IMR-90 (cell line): ENCODE measurements around the gene FSTL1. TPM values are rescaled to one million over a fixed set of nuclear protein-coding genes. Genes with fewer than 3 reads are reported as not detected.

Experiments used
- ATAC-seq: fragments of 200-7000 bp; cut with Tn5 transposase; 2 replicates; pipeline ENCODE4 v1.9.1; 2020; ENCODE audit warnings: low read depth, mild to moderate bottlenecking, moderate library complexity
- BruUV-seq: library from RNA; stranded (reverse); fragments of 400-500 nt; replicated peaks from 2 replicates; lab custom pipeline; 2021; lab: Mats Ljungman, UMichigan
- CTCF ChIA-PET: fragments of 300-600 bp; formaldehyde crosslinking; extraction: SDS; loops from one replicate; lab custom pipeline; 2021; ENCODE audit warnings: antibody characterized with exemption; lab: Yijun Ruan, JAX
- POLR2A ChIA-PET: fragments of 300-600 bp; sonication (Branson Sonifier 250); formaldehyde crosslinking; loops from one replicate; lab custom pipeline; 2022; ENCODE audit warnings: antibody characterized with exemption; ENCODE audit not compliant: unreplicated experiment; lab: Charles Lee
- DNase-seq: peaks from one replicate; pipeline ENCODE4 v3.0.0; 2013
- H2AFZ ChIP-seq: replicated peaks from 2 replicates; pipeline ENCODE3; 2013; ENCODE audit warnings: low read length, mild to moderate bottlenecking; ENCODE audit not compliant: poor library complexity
- H2AK5ac ChIP-seq: 2 replicates; pipeline ENCODE4 v1.6.1; 2013; ENCODE audit warnings: low read depth, low read length, inconsistent platforms
- H2AK9ac ChIP-seq: replicated peaks from 2 replicates; pipeline ENCODE3; 2013; ENCODE audit warnings: mild to moderate bottlenecking, low read depth, low read length, moderate library complexity; ENCODE audit not compliant: poor library complexity
- H2BK120ac ChIP-seq: 2 replicates; pipeline ENCODE4 v1.6.1; 2013; ENCODE audit warnings: low read depth, low read length, inconsistent platforms
- H2BK15ac ChIP-seq: 3 replicates; pipeline ENCODE4 v1.6.1; 2013; ENCODE audit warnings: low read depth, low read length, inconsistent platforms
- H2BK20ac ChIP-seq: 2 replicates; pipeline ENCODE4 v1.6.1; 2013; ENCODE audit warnings: low read depth, mild to moderate bottlenecking, inconsistent platforms, low read length, moderate library complexity
- H2BK5ac ChIP-seq: 2 replicates; pipeline ENCODE4 v1.6.1; 2013; ENCODE audit warnings: mild to moderate bottlenecking, low read depth, low read length, inconsistent platforms; ENCODE audit not compliant: poor library complexity, severe bottlenecking
- H3K14ac ChIP-seq: replicated peaks from 2 replicates; pipeline ENCODE4 v1.6.1; 2013; ENCODE audit warnings: low read depth, low read length, inconsistent platforms
- H3K18ac ChIP-seq: 2 replicates; pipeline ENCODE4 v1.6.1; 2013; ENCODE audit warnings: low read depth, low read length, control low read depth
- H3K23ac ChIP-seq: 2 replicates; pipeline ENCODE4 v1.6.1; 2013; ENCODE audit warnings: low read depth, low read length, inconsistent platforms
- H3K27ac ChIP-seq: 2 replicates; pipeline ENCODE4 v1.5.1; 2013; ENCODE audit warnings: mild to moderate bottlenecking, control low read depth, low read length; ENCODE audit not compliant: insufficient read depth
- H3K27me3 ChIP-seq: 2 replicates; pipeline ENCODE4 v1.6.1; 2013; ENCODE audit warnings: low read length; ENCODE audit not compliant: control insufficient read depth, insufficient read depth
- H3K36me3 ChIP-seq: 2 replicates; pipeline ENCODE4 v1.6.1; 2013; ENCODE audit warnings: low read length, mixed read lengths; ENCODE audit not compliant: control insufficient read depth, insufficient read depth
- H3K4ac ChIP-seq: 2 replicates; pipeline ENCODE4 v1.6.1; 2013; ENCODE audit warnings: low read depth, low read length, inconsistent platforms
- H3K4me1 ChIP-seq: 2 replicates; pipeline ENCODE4 v1.6.1; 2013; ENCODE audit warnings: low read length, mixed read lengths; ENCODE audit not compliant: control insufficient read depth, insufficient read depth
- H3K4me2 ChIP-seq: 2 replicates; pipeline ENCODE4 v1.6.1; 2013; ENCODE audit warnings: low read depth, mild to moderate bottlenecking, control low read depth, low read length, moderate library complexity
- H3K4me3 ChIP-seq: 2 replicates; pipeline ENCODE4 v1.5.1; 2013; ENCODE audit warnings: low read depth, mild to moderate bottlenecking, control low read depth, low read length, moderate library complexity; ENCODE audit not compliant: insufficient read depth
- H3K56ac ChIP-seq: 2 replicates; pipeline ENCODE4 v1.6.1; 2013; ENCODE audit warnings: low read length, inconsistent platforms; ENCODE audit not compliant: insufficient read depth; ENCODE audit errors: extremely low read depth
- H3K79me1 ChIP-seq, 2 experiments: 2 replicates each; pipeline ENCODE4 v1.6.1; 2013; ENCODE audit warnings: low read length in 2 of 2, inconsistent platforms in 1 of 2, low read depth in 1 of 2
- H3K9ac ChIP-seq: 2 replicates; pipeline ENCODE4 v1.6.1; 2013; ENCODE audit warnings: low read depth, low read length, control low read depth
- H3K9me1 ChIP-seq: 2 replicates; pipeline ENCODE4 v1.6.1; 2013; ENCODE audit warnings: low read length, inconsistent platforms; ENCODE audit not compliant: insufficient read depth
- H3K9me3 ChIP-seq: 2 replicates; pipeline ENCODE4 v1.6.1; 2013; ENCODE audit warnings: low read length; ENCODE audit not compliant: control insufficient read depth, insufficient read depth
- H4K20me1 ChIP-seq: 2 replicates; pipeline ENCODE4 v1.6.1; 2013; ENCODE audit warnings: low read length, inconsistent platforms; ENCODE audit not compliant: insufficient read depth
- H4K5ac ChIP-seq: 2 replicates; pipeline ENCODE4 v1.6.1; 2013; ENCODE audit warnings: mild to moderate bottlenecking, low read depth, low read length, control low read depth
- H4K8ac ChIP-seq, 2 experiments: 2 replicates each; pipeline ENCODE4 v1.6.1; 2013; ENCODE audit warnings: low read depth in 2 of 2, low read length in 2 of 2, control low read depth in 1 of 2, inconsistent platforms in 1 of 2
- H4K91ac ChIP-seq: 2 replicates; pipeline ENCODE4 v1.6.1; 2013; ENCODE audit warnings: low read depth, low read length, inconsistent platforms; ENCODE audit not compliant: insufficient read depth
- BHLHE40 ChIP-seq: fragments of 150-350 bp; IDR thresholded peaks from 2 replicates; pipeline ENCODE4 v1.6.1; 2016; ENCODE audit warnings: mild to moderate bottlenecking, low read depth, low read length
- CEBPB ChIP-seq: IDR thresholded peaks from 2 replicates; pipeline ENCODE4 v1.6.1; 2012; ENCODE audit warnings: low read depth, low read length, improper control_type of control experiment
- CHD1 ChIP-seq: IDR thresholded peaks from 2 replicates; pipeline ENCODE4 v1.6.1; 2012; ENCODE audit warnings: low read depth, low read length, improper control_type of control experiment
- FOS ChIP-seq: fragments of 150-350 bp; IDR thresholded peaks from 2 replicates; pipeline ENCODE4 v1.6.1; 2016; ENCODE audit warnings: low read depth, low read length
- MAFK ChIP-seq: IDR thresholded peaks from 2 replicates; pipeline ENCODE4 v1.6.1; 2012; ENCODE audit warnings: low read depth, low read length, improper control_type of control experiment
- MAZ ChIP-seq: IDR thresholded peaks from 2 replicates; pipeline ENCODE4 v1.6.1; 2012; ENCODE audit warnings: low read depth, mild to moderate bottlenecking, low read length, improper control_type of control experiment, moderate library complexity, borderline replicate concordance
- MXI1 ChIP-seq: IDR thresholded peaks from 2 replicates; pipeline ENCODE4 v1.6.1; 2012; ENCODE audit warnings: low read depth, mild to moderate bottlenecking, low read length, moderate library complexity, borderline replicate concordance
- SMC3 ChIP-seq: fragments of 150-350 bp; IDR thresholded peaks from 2 replicates; pipeline ENCODE4 v1.6.1; 2016; ENCODE audit warnings: low read depth, mild to moderate bottlenecking, antibody characterized with exemption, low read length, moderate library complexity
- WGBS, 2 experiments: methylation state at CpG; one replicate each; pipeline versions ENCODE4 v1.1.5 to v1.1.7; 2013; ENCODE audit warnings: missing lambda C conversion rate in 2 of 2; ENCODE audit not compliant: insufficient read length in 1 of 2; ENCODE audit errors: extremely low coverage in 2 of 2; 5-methylcytosine and 5-hydroxymethylcytosine counted together
- dilution Hi-C: fragments of 300-500 bp; cut with HindIII; formaldehyde crosslinking; loops from one replicate; pipeline ENCODE4 v1.14.3; 2018; ENCODE audit warnings: low sequenced_read_pairs; ENCODE audit not compliant: unreplicated experiment
- in situ Hi-C: fragments of 300-500 bp; cut with MboI; formaldehyde crosslinking; loops from 3 replicates; pipeline ENCODE4 v1.14.3; 2019; ENCODE audit warnings: low sequenced_read_pairs, inconsistent platforms, mixed read lengths
- intact Hi-C: fragments of 100-400 bp; cut with micrococcal nuclease; formaldehyde crosslinking; loops from 2 replicates; pipeline ENCODE4 v1.10.0; 2022
- polyA plus RNA-seq, 3 experiments: library from polyadenylated mRNA; depleted of rRNA; stranded (reverse); fragments of >200 nt; gene quantifications; 2 replicates each; pipeline ENCODE4 v1.2.3, GENCODE V29; 2012; ENCODE audit warnings: low replicate concordance in 1 of 3
- total RNA-seq: library from RNA; depleted of rRNA; stranded (reverse); fragments of >200 nt; gene quantifications from 2 replicates; pipeline ENCODE4 v1.2.3, GENCODE V29; 2012
- TF ChIP-seq, protein P1 (sequence below): conservative IDR thresholded peaks from 2 replicates; pipeline ENCODE4 v1.5.1; 2012; ENCODE audit warnings: mild to moderate bottlenecking, low read depth, low read length, improper control_type of control experiment
- TF ChIP-seq, protein P2 (sequence below): fragments of 150-350 bp; IDR thresholded peaks from 2 replicates; pipeline ENCODE4 v1.6.1; 2017; ENCODE audit warnings: mild to moderate bottlenecking, antibody characterized with exemption, low read length, low read depth

FSTL1 gene
- total and polyA plus RNA-seq, 2 of the 4 experiments (the other 2 are of a cell fraction) = 864 to 1,642 TPM

- Histone ChIP-seq H2BK20ac (peak overlapping the region; percentile 61), H3K4me2 (no peak overlapping the region), H3K9me1 (peaks cover 6% of the 10 kb centered on the region), H4K91ac (peak overlapping the region; percentile 43), H2BK15ac (peak overlapping the region; percentile 53; the same call in 2 of the 3 replicates), H3K4me1 (peaks cover 7% of the 10 kb centered on the region; the same call in 1 of the 2 replicates), H3K27me3 (no peaks in the 10 kb centered on the region), H3K14ac (peak overlapping the region; percentile 33), H3K9ac (no peak overlapping the region), H3K4ac (peak overlapping the region; percentile 7), H3K4me3 (no peak overlapping the region), H3K56ac (peak overlapping the region; percentile 17; the same call in 1 of the 2 replicates), H3K36me3 (no peaks in the 10 kb centered on the region), H2AFZ (peak overlapping the region; percentile 61), H3K9me3 (no peaks in the 10 kb centered on the region; the same call in 1 of the 2 replicates), H3K18ac (peak overlapping the region; percentile 53; the same call in 1 of the 2 replicates), H3K79me1 (no peaks in the 10 kb centered on the region), H2BK120ac (peak overlapping the region; percentile 21), H2AK5ac (peak overlapping the region; percentile 10), H2AK9ac (peak overlapping the region; percentile 33), H4K5ac (peak overlapping the region; percentile 60; the same call in 1 of the 2 replicates), H3K27ac (no peak overlapping the region; the same call in 1 of the 2 replicates), H3K23ac (peak overlapping the region; percentile 35; the same call in 1 of the 2 replicates), H2BK5ac (peak overlapping the region; percentile 74), H4K20me1 (no peaks in the 10 kb centered on the region), H4K8ac (peak overlapping the region; percentile 20 to 51; a peak in 2 of 4 replicates)
- CTCF ChIA-PET = no interaction called here
- TF ChIP-seq, protein P1, sequence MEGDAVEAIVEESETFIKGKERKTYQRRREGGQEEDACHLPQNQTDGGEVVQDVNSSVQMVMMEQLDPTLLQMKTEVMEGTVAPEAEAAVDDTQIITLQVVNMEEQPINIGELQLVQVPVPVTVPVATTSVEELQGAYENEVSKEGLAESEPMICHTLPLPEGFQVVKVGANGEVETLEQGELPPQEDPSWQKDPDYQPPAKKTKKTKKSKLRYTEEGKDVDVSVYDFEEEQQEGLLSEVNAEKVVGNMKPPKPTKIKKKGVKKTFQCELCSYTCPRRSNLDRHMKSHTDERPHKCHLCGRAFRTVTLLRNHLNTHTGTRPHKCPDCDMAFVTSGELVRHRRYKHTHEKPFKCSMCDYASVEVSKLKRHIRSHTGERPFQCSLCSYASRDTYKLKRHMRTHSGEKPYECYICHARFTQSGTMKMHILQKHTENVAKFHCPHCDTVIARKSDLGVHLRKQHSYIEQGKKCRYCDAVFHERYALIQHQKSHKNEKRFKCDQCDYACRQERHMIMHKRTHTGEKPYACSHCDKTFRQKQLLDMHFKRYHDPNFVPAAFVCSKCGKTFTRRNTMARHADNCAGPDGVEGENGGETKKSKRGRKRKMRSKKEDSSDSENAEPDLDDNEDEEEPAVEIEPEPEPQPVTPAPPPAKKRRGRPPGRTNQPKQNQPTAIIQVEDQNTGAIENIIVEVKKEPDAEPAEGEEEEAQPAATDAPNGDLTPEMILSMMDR = no peak
- TF ChIP-seq, protein P2, sequence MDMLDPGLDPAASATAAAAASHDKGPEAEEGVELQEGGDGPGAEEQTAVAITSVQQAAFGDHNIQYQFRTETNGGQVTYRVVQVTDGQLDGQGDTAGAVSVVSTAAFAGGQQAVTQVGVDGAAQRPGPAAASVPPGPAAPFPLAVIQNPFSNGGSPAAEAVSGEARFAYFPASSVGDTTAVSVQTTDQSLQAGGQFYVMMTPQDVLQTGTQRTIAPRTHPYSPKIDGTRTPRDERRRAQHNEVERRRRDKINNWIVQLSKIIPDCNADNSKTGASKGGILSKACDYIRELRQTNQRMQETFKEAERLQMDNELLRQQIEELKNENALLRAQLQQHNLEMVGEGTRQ = no peak
- TF ChIP-seq MAFK = no peak
- TF ChIP-seq SMC3 = no peak
- TF ChIP-seq BHLHE40 = no peak
- TF ChIP-seq MAZ = no peak
- no peak for TF ChIP-seq CHD1
- TF ChIP-seq CEBPB = no peak
- TF ChIP-seq MXI1 = no peak
- TF ChIP-seq FOS = no peak
- no TSS peak for BruUV-seq
- in situ Hi-C loops (no loop called here), intact Hi-C loops (no loop called here), dilution Hi-C loops (no loop called here)
- POLR2A ChIA-PET = no interaction called here
- 92% methylated on average over 2 of the region's 3 CpGs; no CpG with 5 or more reads in 1 of the 2 experiments for WGBS, 2 experiments
- ATAC-seq = no peak
- no peak for DNase-seq
Measured at GRCh38 chr3:120488296-120488695, 37.5 kb upstream of the FSTL1 start.
